Measurements from ENCODE around the gene COL6A3.

COL6A3 gene

DNA sequence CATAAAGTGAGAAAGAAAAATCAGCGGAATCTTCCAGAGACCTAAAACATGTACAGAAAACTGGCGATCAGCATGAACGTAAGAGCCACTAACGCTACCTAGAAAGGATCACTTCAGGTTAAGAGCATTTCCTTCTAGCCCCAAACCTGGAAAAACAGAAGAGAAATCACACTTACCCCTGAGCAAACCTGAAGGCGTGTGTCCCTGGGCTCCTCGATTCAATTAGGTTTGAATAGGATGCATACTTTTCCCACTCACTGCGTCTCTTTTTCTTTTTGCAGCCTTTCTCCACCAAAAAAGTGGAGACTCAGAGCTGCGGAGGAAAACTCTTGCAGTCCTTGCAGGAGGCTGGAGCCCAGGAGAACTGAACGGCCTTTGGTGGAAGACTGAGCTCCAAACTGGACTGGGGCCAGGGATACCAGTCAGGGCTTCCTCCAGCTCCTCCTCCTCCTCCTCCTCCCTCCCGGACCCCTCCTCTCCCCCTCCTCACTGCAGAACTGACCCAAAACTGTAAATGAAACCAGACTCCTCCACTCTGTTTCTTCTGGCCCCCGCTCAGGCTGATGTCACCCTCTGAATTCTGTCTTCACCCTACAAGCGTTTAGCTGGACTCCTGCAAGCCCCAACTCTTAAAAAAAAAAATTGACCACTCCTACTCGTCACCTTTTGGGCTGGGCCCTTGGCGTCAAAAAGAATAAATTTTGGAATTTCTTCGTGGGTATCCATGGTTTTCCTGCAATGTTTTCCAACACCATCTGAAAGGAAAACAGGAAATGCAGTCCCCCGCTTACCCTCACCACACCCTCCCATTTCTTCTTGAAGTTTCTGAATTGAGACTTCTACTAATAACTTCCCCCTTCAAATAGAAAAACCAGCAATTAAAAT, at the start of gene COL6A3:
COL6A3 (minus strand) TSS at position 388 of the 885 bp plus-strand sequence. CDS start 17,347 bp downstream, outside the sequence.
- DNase-seq (ENCODE audit: low read depth in 2 of 2): no peak

DNA sequence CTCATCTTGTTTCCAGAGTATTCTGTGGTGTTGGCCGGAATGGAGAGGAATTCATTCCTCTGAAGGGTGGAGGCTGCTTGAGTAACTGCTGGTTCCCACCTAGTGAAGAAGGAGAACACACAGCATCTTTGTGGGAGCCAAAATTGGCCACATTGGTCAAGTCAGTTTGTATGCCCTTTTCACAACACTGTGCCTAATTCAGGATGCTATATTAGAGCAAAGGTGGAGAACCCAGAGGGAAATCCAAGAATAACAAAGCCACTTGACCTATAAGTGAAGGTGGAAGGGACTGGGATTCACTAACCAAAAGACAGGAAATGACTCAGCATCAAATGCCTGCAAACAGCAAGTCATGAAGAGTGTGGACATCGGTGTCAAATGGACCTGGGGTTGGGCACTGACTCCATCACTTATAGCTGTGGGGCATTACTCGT, 45.8 kb upstream of the COL6A3 start:
- DNase-seq (ENCODE audit: low read depth in 2 of 2): no peak

DNA sequence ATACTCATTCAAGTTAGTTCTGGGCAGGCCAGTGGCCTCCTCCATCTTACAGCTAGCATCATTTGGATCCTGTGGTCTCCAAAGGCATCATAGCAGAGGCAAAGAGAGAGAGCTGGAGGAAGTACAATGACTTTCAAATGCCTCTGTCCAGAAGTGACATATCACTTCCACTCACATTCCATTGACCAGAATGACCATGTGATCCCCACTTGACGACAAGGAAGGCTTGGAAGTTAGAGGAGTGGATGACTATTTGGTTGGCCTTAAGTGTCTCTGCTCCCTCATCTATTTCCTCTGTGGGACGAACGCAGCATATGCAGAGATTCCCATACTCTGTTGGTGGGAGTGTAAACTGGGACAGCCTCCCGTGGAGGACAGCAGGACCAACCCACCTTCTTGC, 45.3 kb upstream of the COL6A3 start:
- DNase-seq (ENCODE audit: low read depth in 2 of 2): no peak

GRCh38 chr2:237458519-237458918, 44.6 kb upstream of the COL6A3 start:
- DNase-seq (ENCODE audit: low read depth in 2 of 2): no peak

DNA sequence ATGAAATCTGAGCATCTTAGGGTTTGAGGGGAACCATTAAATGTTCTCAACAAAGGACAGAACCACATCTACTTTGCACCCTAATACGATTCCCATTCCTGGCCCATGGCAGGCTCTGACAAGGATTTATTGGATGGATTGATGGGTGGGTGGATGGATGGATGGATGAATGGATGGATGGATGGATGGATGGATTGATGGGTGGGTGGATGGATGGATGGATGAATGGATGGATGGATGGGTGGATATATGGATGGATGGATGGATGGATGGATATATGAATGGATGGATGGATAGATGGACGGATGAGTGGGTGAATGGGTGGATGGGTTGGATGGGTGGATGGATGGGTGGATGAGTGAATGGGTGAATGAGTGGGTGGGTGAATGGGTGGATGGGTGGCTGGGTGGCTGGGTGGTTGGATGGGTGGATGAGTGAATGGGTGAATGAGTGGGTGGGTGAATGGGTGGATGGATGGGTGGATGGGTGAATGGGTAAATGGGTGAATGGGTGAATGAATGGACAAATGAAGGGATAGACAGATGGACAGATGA, 43.5 kb upstream of the COL6A3 start:
- no peak for DNase-seq (ENCODE audit: low read depth in 2 of 2)

DNA sequence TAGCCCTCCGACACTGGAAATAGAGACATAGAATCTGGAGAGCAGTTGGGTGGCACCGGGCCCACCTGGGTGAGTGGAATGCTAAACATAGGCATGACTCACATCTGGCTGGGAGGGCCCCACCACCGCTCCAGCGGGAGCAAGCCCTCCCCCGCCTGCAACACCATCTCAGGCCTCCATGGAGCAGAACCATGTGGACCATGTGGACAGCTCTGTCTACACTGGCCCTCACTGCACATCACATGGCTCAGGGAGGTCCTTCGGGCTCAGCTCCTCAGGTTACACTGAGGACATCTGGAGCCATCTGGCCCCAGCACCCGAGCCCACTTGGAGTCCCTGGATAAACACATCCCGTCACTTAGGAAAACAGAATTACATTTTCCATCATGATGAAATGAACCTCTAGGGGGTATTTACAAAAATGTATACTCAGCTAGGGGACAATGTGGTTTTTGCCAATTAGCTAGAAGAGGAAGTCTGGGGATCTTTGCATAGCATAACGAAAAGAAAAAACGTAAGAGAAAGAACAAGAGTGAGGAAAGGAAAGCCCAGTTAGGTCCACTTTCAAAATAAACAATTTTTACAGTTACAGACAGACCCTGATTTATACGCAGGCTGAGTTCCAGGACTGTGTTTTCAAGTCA, 42.4 kb upstream of the COL6A3 start:
- DNase-seq (ENCODE audit: low read depth in 2 of 2): no peak

DNA sequence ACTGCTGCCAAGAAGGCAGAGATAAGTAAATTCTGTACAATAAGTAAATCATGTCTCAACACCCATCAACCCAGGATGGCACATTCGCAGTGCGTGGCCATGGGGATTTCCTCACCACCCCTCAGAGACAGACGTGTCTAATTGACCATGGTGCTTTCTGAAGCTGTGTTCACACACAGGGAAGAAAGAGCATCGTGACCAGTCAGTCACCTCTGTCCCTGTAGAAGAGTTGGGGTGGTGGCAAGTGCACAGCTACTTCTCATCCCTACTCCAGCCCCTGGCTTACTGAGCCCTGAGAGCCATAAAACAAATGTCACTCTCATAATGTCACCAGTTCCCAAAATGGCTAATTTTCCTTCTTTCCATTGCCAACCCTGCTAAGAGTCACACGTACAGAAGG, 41.8 kb upstream of the COL6A3 start:
- DNase-seq (ENCODE audit: low read depth in 2 of 2): no peak

- no peak for DNase-seq (ENCODE audit: low read depth in 2 of 2)
Measured at GRCh38 chr2:237453671-237454070, 39.7 kb upstream of the COL6A3 start.

DNA sequence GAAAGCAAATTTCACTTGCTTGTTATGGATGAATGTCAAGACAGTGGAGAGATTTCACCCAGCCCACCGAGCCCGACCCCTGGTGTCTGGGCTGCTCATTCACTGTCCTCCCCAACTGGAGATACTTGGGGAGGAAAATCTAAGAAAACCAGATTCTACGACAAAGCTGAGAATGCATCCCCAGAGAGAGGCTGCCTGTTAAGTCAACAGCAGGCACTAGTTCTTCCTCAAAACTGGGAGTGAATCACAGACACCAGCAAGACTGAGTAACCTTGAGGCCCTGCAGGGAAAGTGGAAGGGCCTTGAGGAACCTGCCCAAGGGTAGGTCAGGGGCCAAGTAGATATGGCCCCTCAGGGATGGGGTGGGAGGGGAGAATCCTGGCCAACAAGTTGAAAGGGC, 38.9 kb upstream of the COL6A3 start:
- no peak for DNase-seq (ENCODE audit: low read depth in 2 of 2)

GRCh38 chr2:237451643-237452469, 37.9 kb upstream of the COL6A3 start:
- DNase-seq (ENCODE audit: low read depth in 2 of 2): no peak

- DNase-seq (ENCODE audit: low read depth in 2 of 2): no peak
Measured at GRCh38 chr2:237450583-237450982, 36.6 kb upstream of the COL6A3 start.

DNA sequence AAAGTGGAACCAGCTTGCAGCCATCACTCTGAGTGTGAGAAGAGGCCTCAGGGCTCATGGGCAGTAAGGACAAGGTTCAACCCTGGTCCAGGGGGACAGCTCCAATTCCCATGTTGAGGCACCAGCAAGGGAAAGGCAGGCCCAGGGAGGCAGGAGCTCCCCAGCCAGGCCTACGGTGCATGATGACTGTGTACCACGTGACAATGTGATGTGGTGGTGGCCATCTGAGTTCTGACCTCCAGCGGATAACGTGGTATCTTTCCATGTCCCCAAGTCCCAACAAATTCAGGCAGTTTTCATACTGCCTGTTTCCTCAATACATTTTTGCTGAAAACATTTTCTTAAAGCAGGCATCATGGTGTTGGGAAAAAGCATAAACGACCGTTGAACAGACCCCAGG, 36.1 kb upstream of the COL6A3 start:
- DNase-seq (ENCODE audit: low read depth in 2 of 2): no peak

DNA sequence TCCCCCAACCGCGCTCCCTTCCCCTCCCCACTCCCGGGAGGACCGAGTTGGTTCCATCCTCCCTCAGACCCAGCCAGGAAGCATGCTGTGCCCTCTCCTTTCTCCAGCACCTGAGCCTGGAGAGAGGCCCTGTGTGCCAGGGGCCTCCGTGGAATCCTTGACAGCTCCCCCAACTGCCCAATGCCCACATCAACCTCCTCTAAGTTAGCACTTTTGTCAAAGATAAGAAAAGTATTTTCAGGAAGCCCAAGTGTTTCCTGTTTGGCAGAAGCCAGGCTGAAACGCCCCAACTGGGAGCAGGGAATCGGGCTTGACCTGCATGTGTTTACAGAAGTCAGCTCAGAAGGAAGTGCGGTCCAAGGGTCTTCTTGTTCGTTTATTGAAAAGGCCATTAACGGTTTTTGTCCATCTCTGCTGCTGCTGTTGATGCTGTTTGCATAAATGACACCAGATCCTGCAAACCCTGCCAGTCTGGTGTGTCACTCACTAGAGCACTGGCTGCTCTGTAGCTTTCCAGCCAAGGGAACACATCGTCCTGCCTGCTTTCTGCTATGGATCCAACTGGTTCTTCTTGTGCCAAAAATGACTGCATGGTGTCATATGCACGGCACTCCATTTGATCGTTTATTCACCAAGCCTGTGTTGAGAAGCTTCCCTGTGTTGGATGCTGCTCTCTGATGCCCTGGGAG, 35.4 kb upstream of the COL6A3 start:
- no peak for DNase-seq (ENCODE audit: low read depth in 2 of 2)

DNA sequence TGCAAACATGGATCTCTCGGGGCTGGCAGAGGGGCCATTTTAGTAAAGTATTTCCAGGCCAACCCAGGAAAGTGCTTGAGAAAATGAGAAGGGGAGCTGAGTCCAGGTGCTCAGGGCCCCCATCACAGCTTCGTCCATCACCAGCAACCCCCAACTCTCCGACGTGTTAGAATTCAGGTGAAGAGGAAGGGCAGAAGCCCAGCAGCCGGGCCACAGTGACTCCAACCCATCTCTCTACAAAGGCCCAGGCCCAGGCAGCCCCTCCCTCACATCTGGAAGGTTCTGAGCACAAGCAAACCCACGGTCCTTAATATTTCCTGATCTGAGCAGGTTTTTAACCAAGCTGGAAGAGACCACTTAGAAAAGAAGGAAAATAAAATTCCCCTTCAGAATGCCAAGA, 34.7 kb upstream of the COL6A3 start:
- DNase-seq (ENCODE audit: low read depth in 2 of 2): no peak

GRCh38 chr2:237448171-237448570, 34.2 kb upstream of the COL6A3 start:
- DNase-seq (ENCODE audit: low read depth in 2 of 2): no peak

- no peak for DNase-seq (ENCODE audit: low read depth in 2 of 2)
Measured at GRCh38 chr2:237447496-237447895, 33.5 kb upstream of the COL6A3 start.

- DNase-seq (ENCODE audit: low read depth in 2 of 2): no peak
Measured at GRCh38 chr2:237446338-237446665, 32.3 kb upstream of the COL6A3 start.

GRCh38 chr2:237445611-237446337, 31.8 kb upstream of the COL6A3 start:
- DNase-seq (ENCODE audit: low read depth in 2 of 2): no peak

GRCh38 chr2:237444071-237444470, 30.1 kb upstream of the COL6A3 start:
- no peak for DNase-seq (ENCODE audit: low read depth in 2 of 2)

DNA sequence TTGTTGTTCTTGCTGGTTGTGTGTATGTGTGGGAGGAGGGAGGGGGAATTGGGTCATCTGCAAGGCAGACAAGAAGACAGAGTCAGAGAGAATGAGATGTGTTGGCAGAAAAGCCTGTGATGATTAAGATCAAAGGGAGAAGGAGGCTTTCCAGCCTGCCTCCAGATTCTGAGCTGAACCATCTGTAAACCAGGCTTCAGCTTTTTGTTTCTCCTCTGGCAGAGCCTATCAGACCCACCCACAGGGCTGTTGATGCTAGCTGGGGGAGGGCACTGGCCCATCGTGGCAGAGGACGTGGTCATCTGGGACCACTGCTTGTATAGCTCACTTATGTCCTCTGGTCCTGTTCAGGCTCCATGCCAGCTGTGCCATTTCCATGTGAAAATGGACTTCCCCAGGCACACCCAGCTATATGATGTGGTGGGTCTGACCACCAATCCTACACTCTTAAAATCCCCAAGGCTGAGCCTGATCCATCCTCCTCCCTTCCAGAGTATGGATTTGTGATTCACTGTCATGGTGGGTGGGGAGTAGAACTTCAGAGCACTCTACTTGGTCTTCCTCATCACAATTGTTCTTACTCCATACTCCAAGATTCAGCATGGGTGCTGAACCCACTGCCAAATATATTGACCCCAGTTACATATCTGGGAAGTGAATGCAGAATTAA, 27.8 kb upstream of the COL6A3 start:
- no peak for DNase-seq (ENCODE audit: low read depth in 2 of 2)

Data from activated CD4-positive, alpha-beta T cell treated with anti-CD3 and anti-CD28 coated beads for 24 hours (primary cell).